ENCODE results near the gene STAT5B. TPM values are rescaled to one million over a fixed set of nuclear protein-coding genes. Genes with fewer than 3 reads are reported as not detected.

Gene STAT5B
- total and polyA plus RNA-seq, 2 of the 13 experiments (the other 11 are each of a cell fraction or from before 2014, with no cell fraction given), result 21.0 to 42.8 TPM

GRCh38 chr17:42166196-42166763 lies 109.9 kb downstream of the STAT5B start:
- intact Hi-C loops (cut with micrococcal nuclease; ENCODE audit: unreplicated experiment) (no loop called here), in situ Hi-C loops (cut with HindIII; ENCODE audit: extremely low pct_ligation_motif_present, low pct_unique_long_range_greater_than_20kb) (no loop called here)
- no peak for DNase-seq (ENCODE audit: low spot score)
- no peak for ATAC-seq
- WGBS (ENCODE audit: low lambda C conversion rate), result 75% methylated on average over 11 of the region's 19 CpGs
- POLR2A ChIA-PET, result no interaction called here
- H3K4me3 ChIP-seq (replicated peaks in 1 of 3; ENCODE audit: insufficient read depth in 1 of 3, low read depth in 2 of 3, low read length in 3 of 3), result no peak overlapping the region
- H3K79me2 ChIP-seq (ENCODE audit: insufficient read depth, low read length), result no peaks in the 10 kb centered on the region
- no peak overlapping the region for H2AFZ ChIP-seq (ENCODE audit: low read length)
- FAIRE-seq, result no peak
- peaks cover 2 to 26% of the 10 kb centered on the region in 2 experiments; a peak in 4 of 5 replicates for H3K27me3 ChIP-seq (ENCODE audit: control insufficient read depth in 1 of 2, insufficient read depth in 2 of 2, low read length in 2 of 2)
- no peaks in the 10 kb centered on the region for H4K20me1 ChIP-seq (ENCODE audit: insufficient read depth, low read length)
- peaks cover 34% of the 10 kb centered on the region for H3K4me1 ChIP-seq (ENCODE audit: insufficient read depth, low read length)
- CTCF ChIA-PET (ENCODE audit: low intra/inter-chr PET ratio, low total read pairs), result no interaction called here
- H3K4me2 ChIP-seq (ENCODE audit: low read depth, low read length), result no peak overlapping the region
- TF ChIP-seq MTF2 (CRISPR knock-in tag; IDR thresholded peaks at IDR 0.05; ENCODE audit: borderline replicate concordance) (no peak), ZMAT3 (CRISPR knock-in tag; conservative IDR thresholded peaks at IDR 0.05) (no peak), ZNF672 (CRISPR knock-in tag; IDR thresholded peaks at IDR 0.05) (peak; percentile 93)
- no peak overlapping the region for H3K27ac ChIP-seq (ENCODE audit: extremely low read length, insufficient read depth, low read length)
- no peak overlapping the region for H3K9ac ChIP-seq (ENCODE audit: insufficient read depth, low read depth, low read length)
- no peaks in the 10 kb centered on the region for H3K9me3 ChIP-seq (ENCODE audit: low read length)
- BruUV-seq (replicated peaks), result no TSS peak
- H3K36me3 ChIP-seq (replicated peaks in 1 of 2; ENCODE audit: control insufficient read depth in 1 of 2, insufficient read depth in 2 of 2, low read length in 2 of 2), result no peaks in the 10 kb centered on the region

- BruUV-seq (replicated peaks), result no TSS peak
- ATAC-seq, result no peak
- H3K4me2 ChIP-seq (ENCODE audit: low read depth, low read length), result no peak overlapping the region
- H3K4me1 ChIP-seq (ENCODE audit: insufficient read depth, low read length), result peaks cover 39% of the 10 kb centered on the region
- intact Hi-C loops (cut with micrococcal nuclease; ENCODE audit: unreplicated experiment) (no loop called here), in situ Hi-C loops (cut with HindIII; ENCODE audit: extremely low pct_ligation_motif_present, low pct_unique_long_range_greater_than_20kb) (no loop called here)
- no peak overlapping the region for H2AFZ ChIP-seq (ENCODE audit: low read length)
- no peak for TF ChIP-seq KAT7 (CRISPR knock-in tag; IDR thresholded peaks at IDR 0.05; ENCODE audit: borderline replicate concordance)
- no peak for TF ChIP-seq CHCHD3 (CRISPR knock-in tag; IDR thresholded peaks at IDR 0.05)
- no peak for TF ChIP-seq IRF2 (CRISPR knock-in tag; IDR thresholded peaks at IDR 0.05)
- no peak for TF ChIP-seq SUZ12 (IDR thresholded peaks at IDR 0.05; ENCODE audit: low read depth, low read length)
- TF ChIP-seq ADNP (CRISPR knock-in tag; IDR thresholded peaks at IDR 0.05), result no peak
- TF ChIP-seq NFE2L1 (CRISPR knock-in tag; IDR thresholded peaks at IDR 0.05; ENCODE audit: borderline replicate concordance), result no peak
- peaks cover 2 to 21% of the 10 kb centered on the region in 2 experiments; a peak in 4 of 5 replicates for H3K27me3 ChIP-seq (ENCODE audit: control insufficient read depth in 1 of 2, insufficient read depth in 2 of 2, low read length in 2 of 2)
- no peak overlapping the region for H3K9ac ChIP-seq (ENCODE audit: insufficient read depth, low read depth, low read length)
- 54% methylated on average over 6 of the region's 6 CpGs for WGBS (ENCODE audit: low lambda C conversion rate)
- no peak overlapping the region for H3K4me3 ChIP-seq (replicated peaks in 1 of 3; ENCODE audit: insufficient read depth in 1 of 3, low read depth in 2 of 3, low read length in 3 of 3)
- no peaks in the 10 kb centered on the region for H3K79me2 ChIP-seq (ENCODE audit: insufficient read depth, low read length)
- H3K36me3 ChIP-seq (replicated peaks in 1 of 2; ENCODE audit: control insufficient read depth in 1 of 2, insufficient read depth in 2 of 2, low read length in 2 of 2), result no peaks in the 10 kb centered on the region
- no peak for FAIRE-seq
- H3K9me3 ChIP-seq (ENCODE audit: low read length), result no peaks in the 10 kb centered on the region
- no peaks in the 10 kb centered on the region for H4K20me1 ChIP-seq (ENCODE audit: insufficient read depth, low read length)
- no peak overlapping the region for H3K27ac ChIP-seq (ENCODE audit: extremely low read length, insufficient read depth, low read length)
- ChIA-PET POLR2A (no interaction called here), CTCF (ENCODE audit: low intra/inter-chr PET ratio, low total read pairs) (no interaction called here)
- no peak for DNase-seq (ENCODE audit: low spot score)
Observed at GRCh38 chr17:42165751-42166150, 110.4 kb downstream of the STAT5B start.
